Activated effector memory CD4-positive, alpha-beta T cell treated with Interleukin-2 at 50 U/mL for 16 hours (primary cell): ENCODE data around the gene PIGZ.

Source experiments
- DNase-seq: peaks from one replicate; pipeline ENCODE4 v3.0.0-alpha.2; 2020

The PIGZ gene

GRCh38 chr3:196976941-196977340 is 8.3 kb upstream of the PIGZ start:
- DNase-seq = no peak

- no peak for DNase-seq
Observed at GRCh38 chr3:196975349-196975748, 6.7 kb upstream of the PIGZ start.

GRCh38 chr3:196974661-196975060 is 6.0 kb upstream of the PIGZ start:
- no peak for DNase-seq

- DNase-seq = no peak
Observed at GRCh38 chr3:196971094-196971698, 2.6 kb upstream of the PIGZ start.

- DNase-seq = no peak
Observed at GRCh38 chr3:196970547-196971093, 2.0 kb upstream of the PIGZ start.

- DNase-seq = peak; percentile 53
Observed at GRCh38 chr3:196969660-196970546, 1.3 kb upstream of the PIGZ start.

- peak; percentile 30 for DNase-seq
Observed at GRCh38 chr3:196969134-196969659, 564 bp upstream of the PIGZ start.

GRCh38 chr3:196967412-196968232 is 1.0 kb downstream of the PIGZ start:
- no peak for DNase-seq

- DNase-seq = no peak
Observed at GRCh38 chr3:196966526-196967401, 1.9 kb downstream of the PIGZ start.

GRCh38 chr3:196965804-196966173 is 2.8 kb downstream of the PIGZ start:
- no peak for DNase-seq

- DNase-seq = no peak
Observed at GRCh38 chr3:196965112-196965803, 3.4 kb downstream of the PIGZ start.

- DNase-seq = no peak
Observed at GRCh38 chr3:196963631-196963953, 5.0 kb downstream of the PIGZ start.

GRCh38 chr3:196962930-196963630 is 5.6 kb downstream of the PIGZ start:
- DNase-seq = no peak

- DNase-seq = no peak
Observed at GRCh38 chr3:196962108-196962929, 6.3 kb downstream of the PIGZ start.

GRCh38 chr3:196954832-196955231 is 13.8 kb downstream of the PIGZ start:
- DNase-seq = no peak

- DNase-seq = no peak
Observed at GRCh38 chr3:196951371-196951770, 17.3 kb downstream of the PIGZ start.

- DNase-seq = no peak
Observed at GRCh38 chr3:196949750-196950149, 18.9 kb downstream of the PIGZ start.

- no peak for DNase-seq
Observed at GRCh38 chr3:196949285-196949619, 19.4 kb downstream of the PIGZ start.

- no peak for DNase-seq
Observed at GRCh38 chr3:196948442-196949284, 20.0 kb downstream of the PIGZ start.
